RWPE2 (cell line): ENCODE data around the gene PRDM4.
A peak's percentile ranks its signal among the peaks of the same experiment; 100 is the strongest.

ENCODE experiments used
- ATAC-seq: fragments of 200-7000 bp; cut with Tn5 transposase; 3 replicates; pipeline ENCODE4 v1.9.1; 2021; ENCODE audit warnings: low read depth
- DNase-seq: peaks from one replicate; pipeline ENCODE4 v3.0.0-alpha.2; 2020; ENCODE audit warnings: low spot score
- H3K27ac ChIP-seq: fragments of 450-650 bp; 2 replicates; pipeline ENCODE4 v1.5.1; 2017; ENCODE audit warnings: mild to moderate bottlenecking; ENCODE audit not compliant: poor library complexity, severe bottlenecking
- H3K27me3 ChIP-seq: fragments of 250-450 bp; sonication (Bioruptor Pico); 2 replicates; pipeline ENCODE4 v1.5.1; 2021; ENCODE audit warnings: mild to moderate bottlenecking, moderate library complexity; ENCODE audit not compliant: insufficient read depth, poor library complexity, severe bottlenecking
- H3K36me3 ChIP-seq: fragments of 250-450 bp; sonication (Bioruptor Pico); 2 replicates; pipeline ENCODE4 v1.5.1; 2020; ENCODE audit warnings: low read depth, mild to moderate bottlenecking, moderate library complexity
- H3K4me1 ChIP-seq: fragments of 250-450 bp; sonication (Bioruptor Pico); 2 replicates; pipeline ENCODE4 v1.5.1; 2021; ENCODE audit warnings: mild to moderate bottlenecking, moderate library complexity; ENCODE audit not compliant: insufficient read depth, poor library complexity, severe bottlenecking
- H3K4me3 ChIP-seq: fragments of 250-450 bp; sonication (Bioruptor Pico); 2 replicates; pipeline ENCODE4 v1.5.1; 2021; ENCODE audit warnings: mild to moderate bottlenecking, moderate library complexity; ENCODE audit not compliant: severe bottlenecking
- H3K9me3 ChIP-seq: fragments of 250-450 bp; sonication (Bioruptor Pico); 2 replicates; pipeline ENCODE4 v1.5.1; 2021; ENCODE audit warnings: mild to moderate bottlenecking, moderate library complexity; ENCODE audit not compliant: severe bottlenecking
- CTCF ChIP-seq: fragments of 450-650 bp; IDR thresholded peaks from one replicate; pipeline ENCODE4 v1.5.1; 2017; ENCODE audit warnings: mild to moderate bottlenecking, moderate library complexity; ENCODE audit not compliant: poor library complexity, severe bottlenecking

The PRDM4 gene

GRCh38 chr12:107779077-107779831 lies 18.3 kb upstream of the PRDM4 start:
- Histone ChIP-seq H3K27ac (no peak overlapping the region), H3K36me3 (no peaks in the 10 kb centered on the region)

GRCh38 chr12:107778383-107779025 lies 17.6 kb upstream of the PRDM4 start:
- Histone ChIP-seq H3K36me3 (no peaks in the 10 kb centered on the region), H3K9me3 (no peaks in the 10 kb centered on the region), H3K4me1 (no peaks in the 10 kb centered on the region), H3K4me3 (no peak overlapping the region), H3K27me3 (peaks cover 49% of the 10 kb centered on the region), H3K27ac (no peak overlapping the region)
- TF ChIP-seq CTCF: no peak
- no peak for ATAC-seq
- DNase-seq: no peak

More at GRCh38 chr12:107779077-107779831, 18.3 kb upstream of the PRDM4 start:
- no peaks in the 10 kb centered on the region for H3K9me3 ChIP-seq
- H3K4me1 ChIP-seq: no peaks in the 10 kb centered on the region
- no peak for DNase-seq
- ATAC-seq: no peak
- no peak overlapping the region for H3K4me3 ChIP-seq
- peaks cover 42% of the 10 kb centered on the region for H3K27me3 ChIP-seq
- no peak for TF ChIP-seq CTCF

- H3K27ac ChIP-seq: no peak overlapping the region
- no peak for TF ChIP-seq CTCF
- no peaks in the 10 kb centered on the region for H3K9me3 ChIP-seq
- H3K27me3 ChIP-seq: peaks cover 60% of the 10 kb centered on the region
- H3K36me3 ChIP-seq: no peaks in the 10 kb centered on the region
- H3K4me1 ChIP-seq: no peaks in the 10 kb centered on the region
- ATAC-seq (no peak), DNase-seq (no peak)
- H3K4me3 ChIP-seq: no peak overlapping the region
These were observed 15.2 kb upstream of the PRDM4 start for GRCh38 chr12:107776171-107776570.

- no peak for ATAC-seq
- peaks cover 60% of the 10 kb centered on the region for H3K27me3 ChIP-seq
- H3K4me1 ChIP-seq: no peaks in the 10 kb centered on the region
- H3K27ac ChIP-seq: no peak overlapping the region
- no peak for TF ChIP-seq CTCF
- H3K4me3 ChIP-seq: no peak overlapping the region
- H3K9me3 ChIP-seq: no peaks in the 10 kb centered on the region
- H3K36me3 ChIP-seq: no peaks in the 10 kb centered on the region
- peak; percentile 55 for DNase-seq
These were observed 14.3 kb upstream of the PRDM4 start for GRCh38 chr12:107775093-107775721.
